Progenitor cell of endocrine pancreas (in vitro differentiated cells): Measurements from ENCODE around the gene CRTAP. TPM values are rescaled to one million over a fixed set of nuclear protein-coding genes. Genes with fewer than 3 reads are reported as not detected.
A peak's percentile ranks its signal among the peaks of the same experiment; 100 is the strongest.

Experiments used
- DNase-seq: peaks from one replicate; pipeline ENCODE4 v3.0.0; 2021; ENCODE audit warnings: low spot score; ENCODE audit not compliant: unreplicated experiment
- H3K27ac Mint-ChIP-seq: 2 replicates; pipeline ENCODE4 v1.8.0; 2021; ENCODE audit warnings: mild to moderate bottlenecking, moderate library complexity, mixed read lengths
- H3K27me3 Mint-ChIP-seq: 2 replicates; pipeline ENCODE4 v1.8.0; 2021; ENCODE audit warnings: mixed read lengths
- H3K36me3 Mint-ChIP-seq: 2 replicates; pipeline ENCODE4 v1.8.0; 2022; ENCODE audit warnings: mixed read lengths; ENCODE audit not compliant: insufficient read depth
- H3K4me1 Mint-ChIP-seq: 2 replicates; pipeline ENCODE4 v1.8.0; 2021; ENCODE audit warnings: low read depth, mixed read lengths
- H3K4me3 Mint-ChIP-seq: 2 replicates; pipeline ENCODE4 v1.8.0; 2021; ENCODE audit warnings: low read depth, mild to moderate bottlenecking, moderate library complexity, mixed read lengths
- H3K9me3 Mint-ChIP-seq: 2 replicates; pipeline ENCODE4 v1.8.0; 2021; ENCODE audit warnings: low read depth, mixed read lengths
- CTCF ChIP-seq: fragments of 200-600 bp; sonication (generic); IDR thresholded peaks from one replicate; pipeline ENCODE4 v1.5.0; 2021; ENCODE audit warnings: antibody characterized with exemption, mild to moderate bottlenecking; ENCODE audit not compliant: unreplicated experiment
- total RNA-seq: library from RNA; stranded (reverse); gene quantifications from 2 replicates; pipeline ENCODE4 v1.2.1, GENCODE V29; 2021

The CRTAP gene
- total RNA-seq, 1 donor from 2014 or later: 66.9 TPM

GRCh38 chr3:33092496-33093254 is 21.1 kb upstream of the CRTAP start:
- peaks cover 35% of the 10 kb centered on the region for H3K36me3 Mint-ChIP-seq
- no peak for TF ChIP-seq CTCF

GRCh38 chr3:33093847-33094246 is 20.0 kb upstream of the CRTAP start:
- DNase-seq: no peak
- no peak overlapping the region for H3K4me3 Mint-ChIP-seq
- H3K4me1 Mint-ChIP-seq: peaks cover 9% of the 10 kb centered on the region
- H3K36me3 Mint-ChIP-seq: peaks cover 27% of the 10 kb centered on the region
- H3K27me3 Mint-ChIP-seq: no peaks in the 10 kb centered on the region
- TF ChIP-seq CTCF: no peak
- H3K27ac Mint-ChIP-seq: no peak overlapping the region
- peaks cover 4% of the 10 kb centered on the region for H3K9me3 Mint-ChIP-seq

More at GRCh38 chr3:33092496-33093254, 21.1 kb upstream of the CRTAP start:
- peaks cover 8% of the 10 kb centered on the region for H3K4me1 Mint-ChIP-seq
- DNase-seq: no peak
- H3K27ac Mint-ChIP-seq: peak overlapping the region; percentile 29
- H3K4me3 Mint-ChIP-seq: no peak overlapping the region
- peaks cover 14% of the 10 kb centered on the region for H3K9me3 Mint-ChIP-seq
- no peaks in the 10 kb centered on the region for H3K27me3 Mint-ChIP-seq

- Mint-ChIP-seq H3K27me3 (no peaks in the 10 kb centered on the region), H3K9me3 (no peaks in the 10 kb centered on the region), H3K36me3 (peaks cover 16% of the 10 kb centered on the region), H3K27ac (peak overlapping the region; percentile 94), H3K4me3 (peak overlapping the region; percentile 96), H3K4me1 (peaks cover 9% of the 10 kb centered on the region)
- no peak for TF ChIP-seq CTCF
- no peak for DNase-seq
Observed at GRCh38 chr3:33095436-33095835, 18.4 kb upstream of the CRTAP start.

GRCh38 chr3:33096093-33096868 is 17.5 kb upstream of the CRTAP start:
- H3K27ac Mint-ChIP-seq: peak overlapping the region; percentile 94
- H3K4me3 Mint-ChIP-seq: peak overlapping the region; percentile 96
- no peak for TF ChIP-seq CTCF
- peaks cover 12% of the 10 kb centered on the region for H3K36me3 Mint-ChIP-seq
- H3K27me3 Mint-ChIP-seq: no peaks in the 10 kb centered on the region
- peaks cover 9% of the 10 kb centered on the region for H3K4me1 Mint-ChIP-seq
- DNase-seq: peak; percentile 14
- H3K9me3 Mint-ChIP-seq: no peaks in the 10 kb centered on the region

GRCh38 chr3:33099109-33099645 is 14.6 kb upstream of the CRTAP start:
- Mint-ChIP-seq H3K4me1 (peaks cover 13% of the 10 kb centered on the region), H3K27ac (no peak overlapping the region)

More at GRCh38 chr3:33099109-33099645, 14.6 kb upstream of the CRTAP start:
- Mint-ChIP-seq H3K36me3 (no peaks in the 10 kb centered on the region), H3K9me3 (no peaks in the 10 kb centered on the region), H3K4me3 (no peak overlapping the region), H3K27me3 (no peaks in the 10 kb centered on the region)
- DNase-seq: no peak
- no peak for TF ChIP-seq CTCF
